Fibroblast of skin of scalp (primary cell): Measurements from ENCODE around the gene RHD.
"Not testable (repeated sequence)": the region's sequence is repeated elsewhere in the genome, so short reads cannot be mapped to it uniquely, and the experiment has no call there.

Experiments
- DNase-seq: peaks from one replicate; pipeline ENCODE4 v3.0.0-alpha.2; 2013

The RHD gene

GRCh38 chr1:25309085-25309484, 36.8 kb downstream of the RHD start:
- DNase-seq = peak; percentile 83

- peak; percentile 74 for DNase-seq
Observed at GRCh38 chr1:25309486-25309885, 37.2 kb downstream of the RHD start.

- not testable (repeated sequence) for DNase-seq
Observed at GRCh38 chr1:25312806-25313470, 40.6 kb downstream of the RHD start.

GRCh38 chr1:25320314-25320938, 48.1 kb downstream of the RHD start:
- DNase-seq = peak; percentile 94

GRCh38 chr1:25322127-25322526, 49.8 kb downstream of the RHD start:
- not testable (repeated sequence) for DNase-seq

- DNase-seq = not testable (repeated sequence)
Observed at GRCh38 chr1:25324407-25324806, 52.1 kb downstream of the RHD start.

- DNase-seq = not testable (repeated sequence)
Observed at GRCh38 chr1:25327864-25328790, 55.8 kb downstream of the RHD start.

- DNase-seq = not testable (repeated sequence)
Observed at GRCh38 chr1:25328791-25329185, 56.5 kb downstream of the RHD start.

GRCh38 chr1:25329336-25329735, 57.0 kb downstream of the RHD start:
- not testable (repeated sequence) for DNase-seq

- peak; percentile 77 for DNase-seq
Observed at GRCh38 chr1:25329950-25330349, 57.6 kb downstream of the RHD start.

GRCh38 chr1:25336922-25337354, 64.6 kb downstream of the RHD start:
- DNase-seq = not testable (repeated sequence)

GRCh38 chr1:25337483-25338187, 65.3 kb downstream of the RHD start:
- DNase-seq = not testable (repeated sequence)

- DNase-seq = peak; percentile 89
Observed at GRCh38 chr1:25338188-25338981, 66.1 kb downstream of the RHD start, which contains the start of gene TMEM50A. Gene TMEM50A (plus strand): TSS chr1:25338334. CDS start chr1:25340487, 2,153 bp downstream.

GRCh38 chr1:25338986-25339385, 66.7 kb downstream of the RHD start:
- DNase-seq = no peak

GRCh38 chr1:25341746-25342145, 69.4 kb downstream of the RHD start:
- DNase-seq = no peak

- no peak for DNase-seq
Observed at GRCh38 chr1:25342846-25343245, 70.5 kb downstream of the RHD start.

GRCh38 chr1:25343872-25344271, 71.6 kb downstream of the RHD start:
- peak; percentile 96 for DNase-seq

- DNase-seq = no peak
Observed at GRCh38 chr1:25347556-25347955, 75.2 kb downstream of the RHD start.

- no peak for DNase-seq
Observed at GRCh38 chr1:25349606-25350005, 77.3 kb downstream of the RHD start.

- no peak for DNase-seq
Observed at GRCh38 chr1:25355841-25356395, 83.6 kb downstream of the RHD start.

GRCh38 chr1:25356441-25356840, 84.1 kb downstream of the RHD start:
- no peak for DNase-seq
